RWPE1 (cell line): ENCODE measurements around the gene CSNK1A1.
A peak's percentile ranks its signal among the peaks of the same experiment; 100 is the strongest.

Experiments used
- CTCF ChIA-PET: fragments of 350-600 bp; sonication (Branson Sonifier 250); formaldehyde crosslinking; extraction: SDS; loops from one replicate; lab custom pipeline; 2021; lab: Yijun Ruan, JAX
- POLR2A ChIA-PET: fragments of 400-600 bp; formaldehyde crosslinking; extraction: SDS; loops from one replicate; lab custom pipeline; 2020; ENCODE audit warnings: antibody characterized with exemption; ENCODE audit not compliant: low non-redundant PET; lab: Yijun Ruan, JAX
- DNase-seq: peaks from one replicate; pipeline ENCODE4 v3.0.0; 2012; ENCODE audit warnings: low spot score
- H3K27ac ChIP-seq: fragments of 450-650 bp; 2 replicates; pipeline ENCODE4 v1.5.1; 2017
- CTCF ChIP-seq: fragments of 450-650 bp; conservative IDR thresholded peaks from 2 replicates; pipeline ENCODE4 v1.5.1; 2017; ENCODE audit warnings: low read depth, mild to moderate bottlenecking

Gene CSNK1A1

GRCh38 chr5:149486726-149487635 lies 64.3 kb downstream of the CSNK1A1 start:
- no peak for TF ChIP-seq CTCF
- peak; percentile 55 for DNase-seq
- CTCF ChIA-PET = interaction anchor here (0.6 to 1.3 kb wide), 6 partner anchors 11 to 47 kb away, joined by 3 to 6 read pairs (median 4); no protein-coding TSS in a partner anchor
- POLR2A ChIA-PET = interaction anchor here (0.6 kb wide), 1 partner anchor 10 kb away, joined by 3 read pairs; no protein-coding TSS in a partner anchor
- H3K27ac ChIP-seq = peak overlapping the region; percentile 95

GRCh38 chr5:149485655-149486615 lies 65.3 kb downstream of the CSNK1A1 start:
- ChIA-PET CTCF (interaction anchor here (0.7 to 1.3 kb wide), 5 partner anchors 10 to 114 kb away, joined by 3 to 6 read pairs (median 5); no protein-coding TSS in a partner anchor), POLR2A (interaction anchor here (0.6 kb wide), 2 partner anchors 9 to 17 kb away, joined by 3 read pairs; no protein-coding TSS in a partner anchor)
- no peak for TF ChIP-seq CTCF
- H3K27ac ChIP-seq = peak overlapping the region; percentile 95
- DNase-seq = peak; percentile 89

- CTCF ChIA-PET = interaction anchor here (0.6 to 2.0 kb wide), 3 partner anchors 9 to 594 kb away, joined by 3 to 10 read pairs (median 6); no protein-coding TSS in a partner anchor
- POLR2A ChIA-PET = no interaction called here
- TF ChIP-seq CTCF = no peak
- no peak overlapping the region for H3K27ac ChIP-seq
- DNase-seq = no peak
Observed at GRCh38 chr5:149481485-149481884, 69.8 kb downstream of the CSNK1A1 start.

- no peak for DNase-seq
- H3K27ac ChIP-seq = no peak overlapping the region
- CTCF ChIA-PET = interaction anchor here (0.6 kb wide), 1 partner anchor 32 kb away, joined by 3 read pairs; no protein-coding TSS in a partner anchor
- POLR2A ChIA-PET = no interaction called here
- no peak for TF ChIP-seq CTCF
Observed at GRCh38 chr5:149478761-149479160, 72.5 kb downstream of the CSNK1A1 start.

- no peak for TF ChIP-seq CTCF
- DNase-seq = no peak
- no peak overlapping the region for H3K27ac ChIP-seq
- ChIA-PET POLR2A (no interaction called here), CTCF (interaction anchor here (0.8 to 3.7 kb wide), 4 partner anchors 10 to 52 kb away, joined by 3 to 24 read pairs (median 4); no protein-coding TSS in a partner anchor)
Observed at GRCh38 chr5:149475777-149476176, 75.5 kb downstream of the CSNK1A1 start.
